Measurements from ENCODE around the gene ORC5. TPM values are rescaled to one million over a fixed set of nuclear protein-coding genes. Genes with fewer than 3 reads are reported as not detected.
A peak's percentile ranks its signal among the peaks of the same experiment; 100 is the strongest.

The ORC5 gene
- total RNA-seq, 1 donor from 2014 or later = 27.9 TPM

GRCh38 chr7:104175361-104175984, 32.3 kb downstream of the ORC5 start:
- Mint-ChIP-seq H3K4me3 (no peak overlapping the region), H3K9me3 (peaks cover 19% of the 10 kb centered on the region), H3K36me3 (ENCODE audit: low read depth) (peaks cover 61% of the 10 kb centered on the region), H3K27ac (ENCODE audit: unreplicated experiment) (peak overlapping the region; percentile 83), H3K4me1 (peaks cover 24% of the 10 kb centered on the region), H3K27me3 (ENCODE audit: low read depth) (no peaks in the 10 kb centered on the region)
- TF ChIP-seq CTCF (conservative IDR thresholded peaks at IDR 0.05) = no peak
- no peak for DNase-seq (ENCODE audit: low read depth, low spot score)

- no peak for TF ChIP-seq CTCF (conservative IDR thresholded peaks at IDR 0.05)
- Mint-ChIP-seq H3K27ac (ENCODE audit: unreplicated experiment) (peak overlapping the region; percentile 1), H3K27me3 (ENCODE audit: low read depth) (no peaks in the 10 kb centered on the region), H3K4me1 (peaks cover 24% of the 10 kb centered on the region), H3K4me3 (no peak overlapping the region), H3K36me3 (ENCODE audit: low read depth) (peaks cover 60% of the 10 kb centered on the region), H3K9me3 (peaks cover 16% of the 10 kb centered on the region)
- DNase-seq (ENCODE audit: low read depth, low spot score) = no peak
Observed at GRCh38 chr7:104174798-104175197, 33.0 kb downstream of the ORC5 start.

GRCh38 chr7:104162081-104162480, 45.7 kb downstream of the ORC5 start:
- no peak for TF ChIP-seq CTCF (conservative IDR thresholded peaks at IDR 0.05)
- no peak for DNase-seq (ENCODE audit: low read depth, low spot score)
- no peak overlapping the region for H3K27ac Mint-ChIP-seq (ENCODE audit: unreplicated experiment)
- H3K4me3 Mint-ChIP-seq = no peak overlapping the region
- no peaks in the 10 kb centered on the region for H3K9me3 Mint-ChIP-seq
- H3K36me3 Mint-ChIP-seq (ENCODE audit: low read depth) = peaks cover 2% of the 10 kb centered on the region
- no peaks in the 10 kb centered on the region for H3K4me1 Mint-ChIP-seq
- H3K27me3 Mint-ChIP-seq (ENCODE audit: low read depth) = no peaks in the 10 kb centered on the region

- DNase-seq (ENCODE audit: low read depth, low spot score) = no peak
- TF ChIP-seq CTCF (conservative IDR thresholded peaks at IDR 0.05) = no peak
- Mint-ChIP-seq H3K27me3 (ENCODE audit: low read depth) (no peaks in the 10 kb centered on the region), H3K4me1 (no peaks in the 10 kb centered on the region), H3K4me3 (no peak overlapping the region), H3K9me3 (no peaks in the 10 kb centered on the region), H3K27ac (ENCODE audit: unreplicated experiment) (no peak overlapping the region), H3K36me3 (ENCODE audit: low read depth) (no peaks in the 10 kb centered on the region)
Observed at GRCh38 chr7:104161244-104161643, 46.6 kb downstream of the ORC5 start.

- no peaks in the 10 kb centered on the region for H3K36me3 Mint-ChIP-seq (ENCODE audit: low read depth)
- DNase-seq (ENCODE audit: low read depth, low spot score) = no peak
- H3K27me3 Mint-ChIP-seq (ENCODE audit: low read depth) = no peaks in the 10 kb centered on the region
- no peaks in the 10 kb centered on the region for H3K4me1 Mint-ChIP-seq
- peak; percentile 67 for TF ChIP-seq CTCF (conservative IDR thresholded peaks at IDR 0.05)
- no peaks in the 10 kb centered on the region for H3K9me3 Mint-ChIP-seq
- H3K4me3 Mint-ChIP-seq = no peak overlapping the region
- H3K27ac Mint-ChIP-seq (ENCODE audit: unreplicated experiment) = no peak overlapping the region
Observed at GRCh38 chr7:104160375-104160774, 47.4 kb downstream of the ORC5 start.

All from neural crest cell (in vitro differentiated cells).